NCI-H1092 treated with DMSO at 0.1 percent for 48 hours (cell line): ENCODE measurements around the gene CDK6.

Source experiments
- DNase-seq: peaks from one replicate; lab custom pipeline; 2025; lab: John Stamatoyannopoulos, UW

Gene CDK6

DNA sequence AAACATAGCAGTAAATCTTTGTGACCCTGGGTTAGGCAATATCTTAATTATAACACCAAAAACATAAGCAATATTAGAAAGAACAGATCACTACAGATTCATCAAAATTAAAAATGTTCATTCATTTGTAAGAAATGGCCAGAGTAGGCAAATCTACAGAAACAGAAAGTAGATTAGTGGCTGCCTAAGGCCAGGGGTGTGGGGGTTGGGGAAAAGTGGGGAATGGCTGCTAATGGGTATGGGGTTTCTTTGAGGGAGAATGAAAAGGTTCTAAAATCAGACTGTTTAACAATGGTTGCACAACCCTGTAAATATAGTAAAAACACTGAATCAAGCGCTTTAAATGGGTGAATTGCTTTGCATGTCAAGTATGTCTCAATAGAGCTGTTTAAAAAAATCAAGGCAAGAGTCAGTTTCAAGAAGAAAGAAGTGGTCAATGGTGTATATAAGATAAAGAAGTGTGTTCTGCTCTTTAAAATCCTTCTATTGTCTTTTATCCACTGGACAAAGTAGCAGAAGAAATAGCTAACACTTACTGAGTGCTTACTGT, 42.6 kb downstream of the CDK6 start:
- no peak for DNase-seq

DNA sequence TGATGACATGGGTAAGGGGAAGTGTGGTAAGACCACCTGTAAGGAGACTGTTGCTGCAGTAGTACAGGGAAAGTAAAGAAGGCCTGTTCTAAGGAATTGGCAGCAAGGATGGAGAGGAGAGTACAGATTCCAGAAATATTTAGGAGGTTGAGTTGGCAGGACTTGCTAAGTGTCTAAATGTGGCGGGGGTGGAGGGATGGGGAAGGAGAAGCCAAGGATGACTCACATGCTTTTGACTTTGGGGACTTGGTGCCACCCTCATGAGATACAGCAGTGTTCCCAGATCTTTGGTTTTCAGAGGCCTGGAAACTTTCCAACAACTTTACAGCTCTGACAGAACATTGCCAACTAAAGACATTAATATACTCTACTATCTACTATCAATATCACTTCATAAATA, 45.4 kb downstream of the CDK6 start:
- DNase-seq, result no peak

DNA sequence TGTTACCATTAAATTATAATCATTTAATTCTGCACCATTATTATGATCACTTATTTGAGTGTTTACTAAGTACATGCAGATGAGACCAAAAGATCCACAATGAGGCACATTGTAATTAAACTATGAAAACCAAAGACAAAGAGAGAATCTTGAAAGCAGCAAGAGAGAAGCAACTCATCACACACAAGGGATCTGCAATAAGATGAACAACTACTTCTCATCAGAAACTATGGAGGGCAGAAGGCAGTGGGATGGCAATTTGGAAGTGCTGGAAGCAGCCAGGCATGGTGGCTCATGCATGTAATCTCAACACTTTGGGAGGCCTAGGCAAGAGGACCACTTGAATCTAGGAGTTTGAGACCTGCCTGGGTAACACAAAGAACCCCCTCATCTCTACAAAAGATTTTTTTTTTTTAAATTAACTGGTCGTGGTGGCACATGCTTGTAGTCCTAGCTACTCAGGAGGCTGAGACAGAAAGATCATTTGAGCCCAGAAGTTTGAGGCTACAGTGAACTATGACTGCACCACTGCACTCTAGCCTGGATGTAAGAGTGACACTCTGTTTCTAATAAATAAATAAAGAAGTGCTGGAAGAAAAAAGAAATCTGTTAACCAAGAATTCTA, 47.7 kb downstream of the CDK6 start:
- no peak for DNase-seq

DNA sequence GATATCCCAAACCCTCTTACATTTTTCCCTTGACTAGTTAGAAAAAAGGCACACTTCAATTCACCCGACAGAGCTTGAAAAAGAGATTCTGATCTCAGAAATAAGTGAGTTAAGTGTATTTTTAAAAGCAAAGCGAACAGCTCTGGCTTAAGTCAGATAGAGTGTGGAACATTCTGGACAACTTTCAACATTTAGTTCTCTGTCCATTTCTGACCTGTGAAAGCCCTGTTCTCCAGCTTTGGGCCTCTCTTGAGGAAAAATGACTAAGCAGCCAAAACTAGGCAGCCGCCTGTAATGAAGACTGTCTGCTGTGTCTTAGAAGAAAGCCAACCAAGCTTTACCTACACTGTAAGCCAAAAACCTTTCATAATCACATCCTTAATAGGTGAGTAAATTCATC, 50.5 kb downstream of the CDK6 start:
- DNase-seq, result no peak

DNA sequence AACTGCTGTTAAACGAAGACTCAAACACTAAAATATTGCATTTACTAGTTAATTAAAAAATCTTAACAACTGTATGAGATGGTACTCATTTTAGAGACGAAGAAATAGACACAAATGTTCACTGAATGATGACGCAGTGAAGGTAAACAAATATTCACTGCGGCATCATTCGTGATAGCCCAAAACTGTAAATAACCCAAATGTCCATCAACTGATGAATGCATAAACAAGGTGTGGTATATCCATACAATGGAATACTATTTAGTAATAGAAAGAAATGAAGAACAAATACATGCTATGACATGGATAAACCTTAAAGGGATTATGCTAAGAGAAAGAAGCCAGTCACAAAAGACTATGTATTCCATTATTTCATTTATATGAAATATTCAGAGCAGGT, 51.4 kb downstream of the CDK6 start:
- no peak for DNase-seq

DNA sequence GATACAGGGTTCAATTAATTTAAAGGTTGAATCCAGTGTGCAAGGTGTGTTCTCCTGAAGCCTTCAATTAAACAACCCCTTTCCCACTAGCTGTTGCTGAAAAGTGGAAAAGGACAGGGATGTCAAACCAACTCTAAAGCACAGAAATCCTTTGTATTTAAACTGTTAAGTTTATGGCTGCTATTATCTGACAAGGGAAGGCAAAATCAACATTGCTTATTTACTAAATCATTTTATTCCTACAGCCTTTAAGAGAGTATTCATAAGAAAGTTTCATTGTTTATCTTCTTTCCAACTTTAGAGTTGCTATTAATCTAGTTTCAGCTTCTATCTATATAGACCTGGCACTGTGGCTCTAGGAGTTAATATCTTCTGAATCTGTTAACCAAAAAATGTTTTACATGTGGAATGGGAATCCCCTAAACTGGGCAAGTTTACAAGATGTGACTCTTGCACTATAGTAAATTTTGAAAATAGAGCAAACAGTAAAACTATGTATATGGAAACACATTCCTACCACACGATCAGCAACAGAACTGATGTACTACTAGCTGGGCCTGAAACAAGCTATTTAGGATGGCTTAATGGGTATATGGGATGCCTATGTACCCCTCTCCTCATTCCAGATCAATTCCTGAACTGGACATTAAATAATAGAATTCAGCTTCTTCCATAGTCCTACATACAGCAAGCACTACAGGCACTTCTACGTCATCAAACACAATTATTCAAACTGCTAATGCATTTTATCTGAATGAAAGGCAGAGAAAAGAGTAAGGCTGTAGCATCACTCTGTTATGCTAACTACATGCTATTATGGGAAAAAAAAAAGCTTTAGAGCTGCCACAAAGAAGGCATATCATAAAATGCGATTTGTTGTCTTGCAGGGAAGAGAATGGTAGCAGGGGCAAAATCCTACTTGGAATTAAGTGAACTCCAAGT, 52.8 kb downstream of the CDK6 start:
- DNase-seq, result no peak

DNA sequence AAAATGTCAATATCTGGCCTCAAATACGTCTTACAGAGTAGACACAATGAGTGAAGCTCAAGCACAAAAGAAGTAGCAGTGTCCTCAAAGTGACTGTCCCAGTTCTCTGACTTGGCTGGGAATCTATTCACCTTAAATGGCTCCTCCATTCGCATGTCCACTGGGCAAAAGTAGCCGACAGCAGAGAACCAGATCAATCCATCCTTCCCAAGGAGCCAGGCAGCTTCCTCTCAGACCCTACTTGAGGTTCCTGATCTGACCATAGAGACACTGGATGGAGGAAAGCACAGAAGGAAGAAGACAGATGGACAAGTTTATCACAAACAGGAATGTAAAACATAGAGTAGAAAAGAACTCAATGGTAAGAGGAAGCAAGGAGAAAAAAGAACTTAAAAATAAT, 53.5 kb downstream of the CDK6 start:
- no peak for DNase-seq

DNA sequence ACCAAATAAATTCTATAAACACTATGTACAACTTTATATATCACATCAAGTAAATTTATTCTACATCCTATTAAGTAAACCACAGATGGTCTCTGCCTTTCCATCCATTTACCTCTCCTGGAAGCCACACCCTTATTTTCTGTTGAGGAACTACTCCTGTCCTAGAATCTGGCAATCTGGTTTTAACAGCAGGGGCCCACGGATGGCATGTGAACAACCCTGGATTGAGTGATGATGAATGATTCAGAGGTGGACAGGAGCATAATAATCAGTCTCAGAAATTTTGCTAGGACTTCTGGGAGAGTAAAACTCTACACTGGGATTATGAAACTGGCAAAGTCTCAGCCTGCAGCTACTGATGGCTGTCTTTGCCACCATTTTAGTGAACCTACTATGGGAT, 54.1 kb downstream of the CDK6 start:
- no peak for DNase-seq

DNA sequence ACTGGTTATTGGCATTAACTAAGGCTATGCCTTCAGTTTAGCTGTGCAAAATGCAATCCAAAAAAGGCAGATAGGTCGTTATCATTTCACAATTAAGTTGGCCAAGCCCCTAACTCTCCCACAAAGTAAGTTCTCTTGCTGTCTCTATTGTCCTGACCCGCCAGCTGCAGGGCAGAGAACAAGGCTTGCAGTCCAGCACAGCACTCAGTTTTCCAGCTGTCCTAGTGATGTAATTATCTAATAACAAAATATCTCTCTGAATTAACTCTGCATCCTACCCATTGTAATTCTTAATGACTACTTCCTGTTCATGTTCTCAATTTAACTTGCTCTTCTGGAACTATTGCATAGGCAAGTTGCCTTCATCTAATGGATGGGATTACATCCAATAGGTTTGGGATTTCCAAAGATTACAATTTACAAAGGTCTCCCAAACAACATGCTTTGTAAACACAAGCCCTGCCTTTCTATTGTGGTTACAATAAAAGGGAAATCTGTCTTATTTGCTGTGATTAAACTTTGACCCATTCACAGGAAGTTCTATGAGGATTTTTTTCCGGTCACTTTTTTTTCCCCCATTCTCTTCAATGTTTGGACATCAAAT, 55.2 kb downstream of the CDK6 start:
- DNase-seq, result no peak

DNA sequence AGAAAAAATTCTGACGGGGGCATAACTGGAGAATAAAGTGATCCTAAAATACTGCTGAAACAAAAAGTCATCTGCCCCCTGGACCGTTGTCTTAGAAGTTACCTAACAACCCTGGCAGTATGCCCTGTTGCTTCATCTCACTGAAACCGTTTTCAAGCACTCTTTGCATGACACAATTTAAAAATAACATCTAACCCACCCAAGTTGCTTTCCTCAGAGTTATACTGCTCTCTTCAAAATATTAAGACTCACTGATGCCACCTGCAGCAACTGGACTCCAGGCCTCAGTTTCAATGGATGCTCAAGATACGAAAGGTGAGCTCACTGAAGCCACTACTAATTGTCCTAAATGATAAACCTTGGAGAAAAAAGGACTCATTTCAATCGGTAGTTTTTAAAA, 57.4 kb downstream of the CDK6 start:
- no peak for DNase-seq

DNA sequence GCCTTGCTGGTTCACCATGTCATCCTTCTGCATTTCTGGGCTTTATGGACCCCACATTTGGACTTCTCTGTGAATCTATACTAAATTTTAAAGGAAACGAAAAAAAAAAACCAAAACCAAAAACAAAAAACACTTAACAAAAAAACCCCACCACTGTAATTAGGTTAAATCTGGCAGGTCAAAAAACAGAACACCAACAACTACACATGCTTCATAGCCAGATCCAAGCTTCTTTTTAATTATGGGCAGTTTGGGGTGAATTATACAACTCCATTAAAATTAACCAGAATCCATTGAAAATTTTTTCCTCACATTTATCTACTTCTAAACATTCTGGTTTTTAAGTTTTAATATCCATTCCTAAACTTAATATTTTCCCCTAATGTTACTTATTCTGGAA, 58.4 kb downstream of the CDK6 start:
- DNase-seq, result no peak

DNA sequence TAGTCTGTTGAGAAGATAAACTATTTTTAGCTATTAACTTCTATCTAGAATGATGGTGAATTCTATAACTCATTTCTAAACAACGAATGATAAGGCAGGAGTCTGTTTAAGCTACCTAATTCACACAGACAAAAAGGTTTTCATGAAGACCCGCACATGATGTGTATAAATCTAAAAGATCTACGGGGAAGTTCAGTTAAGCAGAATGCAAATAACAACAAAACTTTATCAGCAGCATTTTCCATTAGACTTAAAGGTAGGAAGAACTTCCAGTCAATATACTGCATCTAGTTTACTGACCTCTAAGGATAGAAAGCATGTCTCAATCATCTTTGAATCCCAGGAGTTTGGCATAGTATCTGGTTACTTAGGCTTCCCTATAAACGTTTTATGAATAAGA, 62.6 kb downstream of the CDK6 start:
- no peak for DNase-seq

DNA sequence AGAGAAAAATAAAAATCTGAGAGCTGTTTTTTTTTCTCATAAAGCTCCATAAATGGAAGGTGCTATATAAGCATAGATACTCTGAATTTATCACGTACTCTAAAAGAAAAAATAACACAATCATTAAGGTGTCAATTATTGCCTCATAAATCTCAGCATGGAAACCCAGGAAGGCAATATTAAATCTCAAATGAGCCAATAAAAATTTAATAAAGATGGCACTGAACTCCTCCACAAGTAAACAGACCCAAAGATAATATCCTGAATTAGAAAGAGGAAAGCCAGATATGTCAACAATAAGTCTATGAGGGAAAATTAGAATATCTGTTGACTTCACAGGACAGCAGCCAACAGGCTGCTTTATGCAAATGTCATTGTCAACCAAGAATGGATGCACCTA, 66.5 kb downstream of the CDK6 start:
- DNase-seq, result peak; percentile 61

DNA sequence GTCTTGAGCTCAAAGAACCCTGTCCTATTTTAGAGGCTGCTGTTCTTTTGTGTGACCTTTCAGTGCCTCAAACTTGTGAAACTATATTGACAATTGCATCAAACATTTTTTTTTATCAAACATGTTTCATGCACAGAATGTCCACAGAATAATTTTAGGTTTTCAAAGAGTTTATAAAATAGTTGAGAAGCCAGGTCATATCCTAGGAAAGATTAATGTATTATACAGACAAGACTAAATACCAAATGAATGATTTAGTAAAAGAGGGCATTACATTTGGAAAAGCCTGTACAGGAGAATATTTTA, 67.0 kb downstream of the CDK6 start:
- DNase-seq, result no peak

DNA sequence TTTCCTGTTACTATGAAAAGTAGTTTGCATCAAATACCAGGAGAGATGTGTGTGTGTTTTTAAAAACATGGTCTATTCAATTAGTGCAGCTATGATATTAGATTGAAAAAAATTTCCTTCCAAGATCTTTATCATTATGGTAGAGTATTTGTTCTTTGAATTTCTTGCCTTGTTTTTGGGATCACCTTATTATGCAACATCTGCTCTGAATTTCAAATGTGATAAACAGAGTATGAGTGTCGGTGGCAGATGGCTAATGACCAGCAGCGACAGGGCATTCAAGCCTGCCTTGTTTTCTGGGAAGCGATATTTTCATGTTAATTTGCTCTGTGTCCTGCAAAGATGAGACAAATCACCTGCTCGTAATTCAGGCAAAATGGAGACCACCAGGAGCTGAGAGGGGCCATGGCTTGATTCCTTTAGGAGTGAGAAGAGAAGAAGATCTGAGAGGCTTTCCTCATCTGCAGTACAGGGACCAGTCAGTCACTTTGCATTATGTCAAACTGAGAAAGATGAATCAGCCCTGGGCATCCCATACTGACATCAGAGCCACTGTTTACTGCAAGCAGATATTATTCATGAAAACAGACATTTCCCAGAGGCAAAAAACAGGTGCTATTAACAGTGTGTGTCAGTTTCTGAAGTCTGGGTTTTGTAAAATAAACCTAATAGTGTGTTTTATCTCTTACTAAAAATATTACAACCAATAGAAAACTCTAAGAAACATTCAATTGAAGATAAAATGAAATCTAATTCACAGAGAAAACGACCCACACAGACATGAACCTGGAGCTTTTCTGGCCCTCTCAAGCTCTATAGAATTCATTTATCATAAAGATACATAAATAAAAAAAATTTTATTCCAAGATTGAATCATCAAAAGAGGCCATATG, 67.6 kb downstream of the CDK6 start:
- DNase-seq, result peak; percentile 76

DNA sequence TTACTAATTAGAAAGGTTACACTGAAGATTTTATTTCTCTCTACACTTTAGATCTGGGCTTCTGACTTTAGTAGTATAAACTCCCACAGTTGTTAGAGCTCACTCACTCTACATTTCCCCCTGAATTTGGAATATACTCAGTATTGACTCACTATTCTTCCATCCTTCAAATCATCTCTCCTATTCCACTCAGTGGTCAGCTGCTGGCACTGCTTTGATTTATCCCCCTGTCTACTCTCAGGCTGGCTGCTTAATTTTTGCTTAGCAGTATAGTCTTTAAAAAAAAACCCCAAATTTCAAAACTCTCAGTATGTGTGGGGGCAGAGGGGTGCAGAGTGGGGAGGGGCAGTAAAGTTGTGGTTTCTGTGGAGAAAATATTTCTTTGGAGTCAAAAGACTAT, 68.9 kb downstream of the CDK6 start:
- DNase-seq, result peak; percentile 38

DNA sequence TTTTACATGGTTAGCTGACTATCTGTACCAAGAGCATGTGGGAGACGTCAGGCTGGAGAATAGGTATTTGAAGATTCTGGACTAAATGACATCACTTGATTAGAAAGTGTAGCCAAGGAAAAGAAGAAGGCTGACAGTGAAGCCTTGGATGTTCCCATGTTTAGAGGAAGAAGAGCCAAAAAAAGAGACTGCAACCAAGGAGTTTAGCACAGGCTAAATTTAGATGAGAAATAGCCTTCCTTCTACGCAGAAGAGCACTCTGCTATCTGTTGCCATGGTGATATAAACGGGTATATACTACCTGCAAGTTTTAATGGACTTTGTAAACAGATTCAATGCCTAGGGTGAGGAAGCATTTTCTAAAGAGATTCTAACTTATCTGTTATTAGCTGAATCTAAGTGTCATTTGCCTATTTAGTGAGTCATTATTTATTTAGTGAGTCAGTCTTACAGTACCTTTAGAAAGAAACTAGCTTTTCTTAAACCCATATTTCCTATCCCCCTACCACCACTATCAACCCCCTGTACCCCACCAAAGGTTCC, 69.8 kb downstream of the CDK6 start:
- DNase-seq, result peak; percentile 39

DNA sequence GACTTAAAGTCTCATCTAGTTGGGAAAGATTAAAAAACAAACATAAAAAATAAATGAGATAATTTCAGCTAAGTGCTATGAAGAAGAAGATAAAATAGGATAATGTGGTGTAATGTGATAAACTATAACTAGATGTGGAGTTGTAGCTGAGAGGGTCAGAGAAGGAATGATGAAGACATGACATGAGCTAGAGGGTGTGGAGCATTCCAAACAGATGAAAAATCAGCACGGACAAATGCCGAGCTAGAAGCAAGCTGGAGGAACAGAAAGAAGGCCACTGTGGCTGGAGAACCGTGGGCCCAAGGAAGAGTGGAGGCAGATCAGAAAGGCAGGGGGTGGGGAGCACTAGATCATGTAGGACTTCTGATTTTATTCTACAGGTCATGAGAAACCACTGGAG, 70.6 kb downstream of the CDK6 start:
- no peak for DNase-seq

DNA sequence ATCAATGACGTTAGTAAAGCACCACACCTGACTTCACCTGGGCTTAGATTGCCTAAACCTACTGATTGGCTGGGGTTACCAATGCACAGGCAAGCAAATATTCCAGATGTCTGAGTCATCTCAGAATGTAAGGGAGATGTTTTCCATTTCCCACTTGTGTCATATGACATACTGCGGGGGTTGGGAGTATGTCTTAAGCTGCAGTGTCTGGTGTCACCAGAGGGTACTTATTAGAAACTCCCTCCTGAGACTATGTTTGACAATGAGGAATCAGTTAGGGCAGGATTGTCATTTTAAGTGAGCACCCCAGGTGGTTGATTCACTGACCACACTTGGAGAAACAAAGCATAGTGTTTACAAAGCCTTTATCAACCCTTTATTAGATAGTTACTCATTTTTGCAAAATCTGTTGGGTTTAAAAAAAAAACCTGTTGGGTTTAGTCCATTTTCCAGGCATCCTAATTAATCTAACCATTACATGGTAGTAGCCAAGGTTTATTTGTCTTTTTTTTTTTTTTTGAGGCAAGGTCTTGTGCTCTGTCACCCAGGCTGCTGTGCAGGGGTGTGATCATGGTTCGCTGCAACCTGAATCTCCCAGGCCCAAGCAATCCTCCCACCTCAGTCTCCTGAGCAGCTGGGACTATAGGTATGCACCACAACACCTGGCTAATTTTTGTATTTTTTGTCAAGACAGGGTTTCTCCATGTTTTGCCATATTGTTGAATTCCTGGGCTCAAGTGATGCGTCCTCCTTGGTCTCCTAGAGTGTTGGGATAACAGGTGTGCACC, 72.5 kb downstream of the CDK6 start:
- DNase-seq, result no peak

DNA sequence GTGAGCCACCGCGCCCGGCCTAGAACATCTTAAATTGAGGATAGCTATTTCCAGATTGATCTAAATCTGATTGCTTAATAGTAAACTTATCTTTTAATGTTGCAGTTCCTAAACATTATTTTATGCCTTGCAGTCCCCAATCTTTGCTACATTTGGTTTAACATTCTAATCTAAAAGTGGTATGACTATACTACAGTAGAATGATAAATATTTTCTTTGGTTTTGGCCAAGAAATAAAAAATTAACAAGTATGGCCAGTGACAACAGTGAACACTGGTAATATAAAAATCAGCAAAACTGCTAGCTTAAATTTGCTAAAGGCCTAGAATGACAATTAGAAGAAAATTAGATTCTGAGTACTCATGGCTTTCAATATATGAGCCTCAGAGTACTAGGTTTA, 73.5 kb downstream of the CDK6 start:
- no peak for DNase-seq
